Gastroesophageal sphincter (tissue), 4 donors: ENCODE measurements around the gene GRAMD4. TPM values are rescaled to one million over a fixed set of nuclear protein-coding genes. Genes with fewer than 3 reads are reported as not detected.

Source experiments
- ATAC-seq: fragments of 150-250 bp; one replicate; pipeline ENCODE4 v1.9.1; 2016; ENCODE audit warnings: mild to moderate bottlenecking, moderate library complexity
- H3K27ac ChIP-seq, 4 donors: fragments of 200-600 bp; sonication (generic) in 3 of 4; 1 replicate in 3 of 4; 2 replicates in 1 of 4; pipeline ENCODE4 v1.5.1; 2016 to 2019
- H3K27me3 ChIP-seq: fragments of 200-600 bp; sonication (generic); one replicate; pipeline ENCODE4 v1.5.1; 2019
- H3K36me3 ChIP-seq, 2 donors: fragments of 200-600 bp; sonication (generic); one replicate each; pipeline ENCODE4 v1.5.1; 2019; ENCODE audit warnings: control low read depth in 1 of 2
- H3K4me1 ChIP-seq, 3 donors: fragments of 200-600 bp; sonication (generic); 1 replicate in 2 of 3; 2 replicates in 1 of 3; pipeline ENCODE4 v1.5.1; 2016 to 2019; ENCODE audit warnings: control low read depth in 2 of 3
- H3K4me3 ChIP-seq, 2 donors: fragments of 200-600 bp; sonication (generic); one replicate each; pipeline ENCODE4 v1.5.1; 2019; ENCODE audit warnings: mild to moderate bottlenecking in 1 of 2, moderate library complexity in 1 of 2
- H3K9me3 ChIP-seq, 3 donors: fragments of 200-600 bp; sonication (generic); one replicate each; pipeline ENCODE4 v1.5.1; 2017 to 2019; ENCODE audit warnings: control low read depth in 2 of 3
- EP300 ChIP-seq: sonication (generic); formaldehyde crosslinking; IDR thresholded peaks from one replicate; pipeline ENCODE4 v1.6.1; 2017; ENCODE audit warnings: antibody characterized with exemption, mild to moderate bottlenecking
- POLR2A ChIP-seq, 2 donors: fragments of 450-650 bp; IDR thresholded peaks; one replicate each; pipeline ENCODE4 v1.6.1; 2017; ENCODE audit warnings: antibody characterized with exemption in 2 of 2, mild to moderate bottlenecking in 2 of 2, moderate library complexity in 1 of 2
- POLR2AphosphoS5 ChIP-seq: sonication (generic); formaldehyde crosslinking; IDR thresholded peaks from one replicate; pipeline ENCODE4 v1.6.1; 2017; ENCODE audit warnings: antibody characterized with exemption
- WGBS, 2 donors: methylation state at CpG; one replicate each; pipeline ENCODE4 v1.1.5; 2018; ENCODE audit warnings: low coverage in 1 of 2; 5-methylcytosine and 5-hydroxymethylcytosine counted together
- total RNA-seq, 4 donors: library from RNA; depleted of rRNA; stranded (reverse); fragments of >200 nt; gene quantifications; one replicate each; pipeline ENCODE4 v1.1.0, GENCODE V29; 2016
- TF ChIP-seq, protein P1 (sequence below), 4 experiments: fragments of 200-600 bp in 2 of 4; fragments of 450-650 bp in 2 of 4; sonication (generic) in 1 of 4; IDR thresholded peaks; one replicate each; pipeline ENCODE4 v1.5.1; 2017 to 2019; ENCODE audit warnings: antibody characterized with exemption in 4 of 4, mild to moderate bottlenecking in 2 of 4, moderate library complexity in 2 of 4

GRAMD4 gene
- total RNA-seq, 4 donors from 2014 or later = 10.8 to 53.3 (median 33.2) TPM

DNA sequence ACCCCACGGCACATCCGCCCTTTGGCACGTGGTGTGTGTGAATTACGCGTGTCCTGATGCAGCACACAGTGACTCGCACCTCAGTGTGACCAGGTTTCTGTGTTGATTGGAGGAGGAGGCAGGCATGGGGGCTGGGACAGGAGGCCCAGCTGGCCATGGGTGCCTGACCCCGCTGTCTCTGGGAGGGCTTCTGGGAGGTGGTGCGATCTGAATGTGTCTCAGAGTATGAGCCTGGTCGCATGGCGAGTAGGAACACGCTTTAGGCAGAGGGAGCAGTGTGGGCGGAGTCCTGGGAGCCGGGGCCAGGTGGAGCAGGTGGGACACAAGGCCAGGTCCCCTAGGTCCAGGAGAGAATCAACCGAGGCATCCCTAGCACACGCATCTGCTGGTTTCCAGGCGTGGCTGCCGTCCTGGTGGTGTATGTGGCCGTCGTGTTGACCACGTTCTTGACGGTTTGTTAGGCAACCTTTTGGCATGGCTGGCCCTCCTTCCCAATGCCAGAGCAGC lies 5.7 kb downstream of the GRAMD4 start:
- H3K4me3 ChIP-seq = no peak overlapping the region
- TF ChIP-seq, protein P1, sequence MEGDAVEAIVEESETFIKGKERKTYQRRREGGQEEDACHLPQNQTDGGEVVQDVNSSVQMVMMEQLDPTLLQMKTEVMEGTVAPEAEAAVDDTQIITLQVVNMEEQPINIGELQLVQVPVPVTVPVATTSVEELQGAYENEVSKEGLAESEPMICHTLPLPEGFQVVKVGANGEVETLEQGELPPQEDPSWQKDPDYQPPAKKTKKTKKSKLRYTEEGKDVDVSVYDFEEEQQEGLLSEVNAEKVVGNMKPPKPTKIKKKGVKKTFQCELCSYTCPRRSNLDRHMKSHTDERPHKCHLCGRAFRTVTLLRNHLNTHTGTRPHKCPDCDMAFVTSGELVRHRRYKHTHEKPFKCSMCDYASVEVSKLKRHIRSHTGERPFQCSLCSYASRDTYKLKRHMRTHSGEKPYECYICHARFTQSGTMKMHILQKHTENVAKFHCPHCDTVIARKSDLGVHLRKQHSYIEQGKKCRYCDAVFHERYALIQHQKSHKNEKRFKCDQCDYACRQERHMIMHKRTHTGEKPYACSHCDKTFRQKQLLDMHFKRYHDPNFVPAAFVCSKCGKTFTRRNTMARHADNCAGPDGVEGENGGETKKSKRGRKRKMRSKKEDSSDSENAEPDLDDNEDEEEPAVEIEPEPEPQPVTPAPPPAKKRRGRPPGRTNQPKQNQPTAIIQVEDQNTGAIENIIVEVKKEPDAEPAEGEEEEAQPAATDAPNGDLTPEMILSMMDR (IDR thresholded peaks at IDR 0.05) = no peak
- TF ChIP-seq POLR2AphosphoS5 (no peak), EP300 (no peak), POLR2A (IDR thresholded peaks at IDR 0.05) (no peak)
- H3K36me3 ChIP-seq = peaks cover 0 to 39% of the 10 kb centered on the region in 2 donors
- no peak for ATAC-seq
- no peaks in the 10 kb centered on the region for H3K27me3 ChIP-seq
- peaks cover 0 to 14% (median under 1%) of the 10 kb centered on the region in 3 donors for H3K4me1 ChIP-seq
- H3K27ac ChIP-seq = no peak overlapping the region
- H3K9me3 ChIP-seq = no peaks in the 10 kb centered on the region
- 72 to 95% methylated on average over 5 to 10 of the region's 21 CpGs for WGBS, 2 donors

DNA sequence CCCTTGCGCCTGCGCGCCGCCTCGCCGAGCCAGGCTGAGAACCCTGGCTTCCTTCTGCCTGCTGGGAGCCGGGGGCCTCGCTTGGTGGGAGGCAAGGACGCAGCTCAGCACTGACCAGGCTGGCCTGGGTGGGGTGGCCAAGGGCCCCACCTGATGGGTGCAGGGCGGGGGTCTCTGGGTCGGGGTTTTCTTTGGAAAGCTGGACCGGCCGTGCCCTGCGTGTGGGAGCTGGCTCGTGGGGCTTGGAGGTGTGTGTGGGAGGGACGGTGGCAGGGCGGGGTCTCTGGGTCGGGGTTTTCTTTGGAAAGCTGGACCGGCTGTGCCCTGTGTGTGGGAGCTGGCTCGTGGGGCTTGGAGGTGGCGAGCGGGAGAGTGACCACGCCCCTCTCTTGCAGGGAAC lies 6.2 kb downstream of the GRAMD4 start:
- no peak for ATAC-seq
- Histone ChIP-seq H3K36me3 (peaks cover 0 to 41% of the 10 kb centered on the region in 2 donors), H3K4me3 (no peak overlapping the region), H3K27ac (no peak overlapping the region), H3K9me3 (no peaks in the 10 kb centered on the region), H3K4me1 (peaks cover 0 to 10% (median 0%) of the 10 kb centered on the region in 3 donors), H3K27me3 (no peaks in the 10 kb centered on the region)
- TF ChIP-seq POLR2A (IDR thresholded peaks at IDR 0.05) = no peak
- TF ChIP-seq, protein P1 (IDR thresholded peaks at IDR 0.05) = no peak
- no peak for TF ChIP-seq EP300
- no peak for TF ChIP-seq POLR2AphosphoS5
- 82 to 97% methylated on average over 2 to 7 of the region's 23 CpGs for WGBS, 2 donors

DNA sequence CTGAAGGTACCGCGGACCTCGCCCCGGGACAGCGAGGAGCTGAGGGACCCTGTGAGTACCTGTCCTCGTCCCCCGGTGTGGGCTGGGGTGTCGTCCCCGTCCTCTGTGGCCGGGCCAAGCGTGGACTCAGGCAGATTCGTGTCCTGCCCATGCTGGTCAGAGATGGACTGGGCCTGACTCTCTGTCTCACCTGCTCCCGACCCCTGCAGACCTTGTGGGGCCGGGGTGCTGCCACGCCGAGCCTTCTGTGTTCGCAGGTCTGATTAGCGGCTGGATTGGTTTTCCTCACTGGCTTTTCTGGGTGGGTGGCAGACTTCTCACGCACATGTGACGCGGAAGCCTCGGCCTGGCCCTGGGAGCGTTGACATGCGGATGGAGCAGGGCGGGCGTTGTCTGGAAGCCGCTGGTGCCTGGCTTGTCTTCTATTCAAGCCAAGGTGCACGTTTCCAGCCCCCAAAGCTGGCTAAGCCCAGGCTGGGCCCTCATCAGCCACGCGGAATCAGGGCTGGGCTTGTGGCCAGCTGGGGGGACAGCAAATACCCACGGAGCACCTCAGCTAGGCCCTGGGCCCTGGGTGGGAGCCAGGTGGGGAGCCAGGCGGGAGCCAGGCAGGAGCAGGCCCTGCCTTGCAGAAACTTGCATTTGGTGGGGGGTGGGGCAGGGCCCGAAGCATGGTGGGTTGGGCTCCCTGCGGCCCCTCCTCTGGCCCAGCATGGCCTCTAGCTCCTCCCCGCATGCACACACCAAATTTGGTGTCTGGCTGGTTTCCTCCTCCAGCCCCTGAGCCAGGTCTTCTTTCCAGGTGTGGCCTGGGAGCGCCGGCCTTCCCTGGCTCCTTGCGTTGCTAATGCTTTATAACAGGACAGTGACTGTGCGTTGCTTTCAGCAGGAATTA lies 7.0 kb downstream of the GRAMD4 start:
- Histone ChIP-seq H3K27me3 (no peaks in the 10 kb centered on the region), H3K36me3 (peaks cover 0 to 41% of the 10 kb centered on the region in 2 donors), H3K4me3 (no peak overlapping the region), H3K4me1 (peaks cover 0 to 4% (median 0%) of the 10 kb centered on the region in 3 donors), H3K27ac (no peak overlapping the region), H3K9me3 (no peaks in the 10 kb centered on the region)
- no peak for ATAC-seq
- WGBS, 2 donors = 86% methylated on average over 8 of the region's 39 CpGs; no CpG with 5 or more reads in 1 of the 2 donors
- TF ChIP-seq EP300 (no peak), POLR2AphosphoS5 (no peak), POLR2A (IDR thresholded peaks at IDR 0.05) (no peak)
- TF ChIP-seq, protein P1 (IDR thresholded peaks at IDR 0.05) = no peak

DNA sequence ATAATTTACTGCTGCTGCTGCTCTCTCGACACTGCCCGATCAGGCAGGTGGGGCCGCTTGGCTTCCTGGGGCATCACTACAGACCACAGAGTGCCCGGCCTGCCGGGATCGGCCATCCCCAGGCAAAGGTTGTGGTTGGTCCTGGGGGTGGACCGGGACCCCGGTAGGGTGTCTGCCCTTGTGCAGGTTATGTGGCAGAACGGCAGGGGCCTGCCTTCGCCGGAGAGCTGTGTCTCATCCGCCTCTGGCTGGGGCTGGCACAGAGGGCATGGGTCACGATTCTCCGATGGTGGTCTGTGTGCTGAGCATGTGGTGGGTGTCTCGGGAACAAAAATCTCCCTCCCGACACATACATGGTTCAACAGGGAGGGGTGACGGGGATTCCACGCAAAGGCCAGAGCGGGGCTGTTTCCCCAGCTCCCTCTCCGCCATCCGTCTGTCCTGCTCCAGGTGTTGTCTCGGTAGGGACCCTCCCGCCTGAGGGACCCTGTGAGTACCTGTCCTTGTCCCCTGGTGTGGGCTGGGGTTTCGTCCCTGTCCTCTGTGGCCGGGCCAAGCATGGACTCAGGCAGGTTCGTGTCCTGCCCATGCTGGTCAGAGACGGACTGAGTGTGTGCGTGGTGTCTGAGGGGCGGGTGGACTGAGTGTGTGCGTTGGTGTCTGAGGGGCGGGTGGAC lies 7.8 kb downstream of the GRAMD4 start:
- H3K4me3 ChIP-seq = no peak overlapping the region
- no peak for TF ChIP-seq EP300
- TF ChIP-seq, protein P1 (IDR thresholded peaks at IDR 0.05) = no peak
- WGBS, 2 donors = 98% methylated on average over 7 of the region's 31 CpGs; no CpG with 5 or more reads in 1 of the 2 donors
- ATAC-seq = no peak
- H3K4me1 ChIP-seq = no peaks in the 10 kb centered on the region
- H3K9me3 ChIP-seq = no peaks in the 10 kb centered on the region
- no peak overlapping the region for H3K27ac ChIP-seq
- H3K27me3 ChIP-seq = no peaks in the 10 kb centered on the region
- peaks cover 0 to 41% of the 10 kb centered on the region in 2 donors for H3K36me3 ChIP-seq
